GM12891 (cell line): ENCODE data around the gene LHX3.

Experiments
- PAX5 ChIP-seq: IDR thresholded peaks from 2 replicates; pipeline ENCODE4 v1.6.1; 2011; ENCODE audit warnings: low read length, moderate library complexity, mild to moderate bottlenecking; ENCODE audit not compliant: insufficient read depth, severe bottlenecking
- POLR2A ChIP-seq: IDR thresholded peaks from 2 replicates; pipeline ENCODE4 v1.6.1; 2011; ENCODE audit warnings: low read depth, low read length, control low read depth
- POLR2AphosphoS5 ChIP-seq: IDR thresholded peaks from 2 replicates; pipeline ENCODE4 v1.6.1; 2011; ENCODE audit warnings: low read depth, low read length, control low read depth
- POU2F2 ChIP-seq: IDR thresholded peaks from 2 replicates; pipeline ENCODE4 v1.6.1; 2011; ENCODE audit warnings: low read depth, mild to moderate bottlenecking, control low read depth, low read length, moderate library complexity
- TAF1 ChIP-seq: IDR thresholded peaks from 2 replicates; pipeline ENCODE4 v1.6.1; 2011; ENCODE audit warnings: low read depth, low read length, control low read depth

GRCh38 chr9:136181784-136182419 lies 23.0 kb downstream of the LHX3 start:
- TF ChIP-seq TAF1 (no peak), PAX5 (no peak), POLR2A (no peak), POLR2AphosphoS5 (no peak), POU2F2 (no peak)
